ENCODE results near the gene EYA4.
A peak's percentile ranks its signal among the peaks of the same experiment; 100 is the strongest.

EYA4 gene

DNA sequence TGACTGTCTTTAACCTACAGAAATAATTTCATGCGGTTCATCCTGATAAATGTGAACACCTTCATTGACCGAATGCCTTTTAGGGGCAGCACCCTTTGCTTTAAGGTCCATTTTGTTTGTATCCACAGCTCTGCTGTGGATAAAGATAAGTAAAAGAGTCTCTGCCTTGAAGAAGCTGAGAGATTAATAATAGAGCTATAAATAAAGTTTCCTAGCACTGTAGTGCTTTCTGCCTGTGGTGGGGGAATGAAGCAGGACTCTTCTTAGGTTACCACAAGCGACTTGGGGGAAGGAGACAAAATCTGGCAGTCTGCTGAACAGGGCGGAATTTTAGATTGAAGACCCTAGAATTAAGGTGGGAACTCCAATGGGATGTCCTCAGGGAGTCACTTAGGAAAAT, 57.6 kb downstream of the EYA4 start:
- Mint-ChIP-seq H3K27ac (no peak overlapping the region), H3K4me1 (peaks cover 12% of the 10 kb centered on the region), H3K27me3 (ENCODE audit: low read depth, poor library complexity) (peaks cover 4% of the 10 kb centered on the region), H3K9me3 (no peaks in the 10 kb centered on the region), H3K4me3 (no peak overlapping the region), H3K36me3 (ENCODE audit: low read depth) (no peaks in the 10 kb centered on the region)
- TF ChIP-seq, protein P1, sequence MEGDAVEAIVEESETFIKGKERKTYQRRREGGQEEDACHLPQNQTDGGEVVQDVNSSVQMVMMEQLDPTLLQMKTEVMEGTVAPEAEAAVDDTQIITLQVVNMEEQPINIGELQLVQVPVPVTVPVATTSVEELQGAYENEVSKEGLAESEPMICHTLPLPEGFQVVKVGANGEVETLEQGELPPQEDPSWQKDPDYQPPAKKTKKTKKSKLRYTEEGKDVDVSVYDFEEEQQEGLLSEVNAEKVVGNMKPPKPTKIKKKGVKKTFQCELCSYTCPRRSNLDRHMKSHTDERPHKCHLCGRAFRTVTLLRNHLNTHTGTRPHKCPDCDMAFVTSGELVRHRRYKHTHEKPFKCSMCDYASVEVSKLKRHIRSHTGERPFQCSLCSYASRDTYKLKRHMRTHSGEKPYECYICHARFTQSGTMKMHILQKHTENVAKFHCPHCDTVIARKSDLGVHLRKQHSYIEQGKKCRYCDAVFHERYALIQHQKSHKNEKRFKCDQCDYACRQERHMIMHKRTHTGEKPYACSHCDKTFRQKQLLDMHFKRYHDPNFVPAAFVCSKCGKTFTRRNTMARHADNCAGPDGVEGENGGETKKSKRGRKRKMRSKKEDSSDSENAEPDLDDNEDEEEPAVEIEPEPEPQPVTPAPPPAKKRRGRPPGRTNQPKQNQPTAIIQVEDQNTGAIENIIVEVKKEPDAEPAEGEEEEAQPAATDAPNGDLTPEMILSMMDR (IDR thresholded peaks at IDR 0.05): no peak
- DNase-seq: no peak

DNA sequence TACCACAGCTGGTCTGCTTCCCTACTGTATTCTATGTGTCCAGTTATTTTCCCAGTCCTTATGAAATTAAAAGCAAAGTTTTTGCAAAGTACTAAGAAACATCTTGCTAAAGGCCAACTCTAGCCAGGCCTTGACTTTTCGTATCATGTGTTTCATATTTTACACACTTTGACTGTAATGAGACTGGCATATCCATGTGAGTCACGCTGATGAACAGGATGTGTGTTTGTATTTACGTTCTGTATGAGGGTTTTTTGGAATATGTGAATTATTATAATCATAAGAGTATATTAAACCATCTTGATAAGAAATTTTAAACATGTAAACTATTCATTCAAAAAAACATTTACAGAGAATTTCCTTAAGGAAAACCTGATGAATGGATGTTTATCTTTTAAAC, 59.7 kb downstream of the EYA4 start:
- Mint-ChIP-seq H3K4me3 (no peak overlapping the region), H3K27ac (no peak overlapping the region), H3K4me1 (peaks cover 12% of the 10 kb centered on the region), H3K27me3 (ENCODE audit: low read depth, poor library complexity) (peaks cover 4% of the 10 kb centered on the region), H3K9me3 (no peaks in the 10 kb centered on the region), H3K36me3 (ENCODE audit: low read depth) (no peaks in the 10 kb centered on the region)
- no peak for DNase-seq
- TF ChIP-seq, protein P1 (IDR thresholded peaks at IDR 0.05): no peak

DNA sequence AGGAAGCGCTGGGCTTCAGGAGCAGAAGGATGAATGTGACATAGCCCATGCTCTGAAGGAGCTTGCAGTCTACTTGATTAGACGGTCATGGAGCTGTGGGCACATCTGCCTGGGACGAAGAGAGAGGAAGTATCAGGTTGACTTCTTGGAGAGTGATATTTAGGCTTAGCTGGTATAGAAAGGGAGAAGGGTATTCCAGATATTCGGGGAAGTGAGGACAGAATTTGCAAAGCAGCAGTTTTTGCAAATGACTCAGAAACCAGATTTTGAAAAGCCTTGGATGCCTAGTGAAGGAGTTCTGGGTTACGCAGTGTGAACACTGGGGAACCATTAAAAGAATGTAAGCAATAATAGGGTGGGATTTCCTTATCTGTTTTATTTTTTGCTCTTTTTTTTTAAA, 60.7 kb downstream of the EYA4 start:
- Mint-ChIP-seq H3K36me3 (ENCODE audit: low read depth) (no peaks in the 10 kb centered on the region), H3K27me3 (ENCODE audit: low read depth, poor library complexity) (peaks cover 4% of the 10 kb centered on the region), H3K9me3 (no peaks in the 10 kb centered on the region), H3K4me3 (no peak overlapping the region), H3K27ac (peak overlapping the region; percentile 6), H3K4me1 (peaks cover 12% of the 10 kb centered on the region)
- TF ChIP-seq, protein P1 (IDR thresholded peaks at IDR 0.05): no peak
- no peak for DNase-seq

DNA sequence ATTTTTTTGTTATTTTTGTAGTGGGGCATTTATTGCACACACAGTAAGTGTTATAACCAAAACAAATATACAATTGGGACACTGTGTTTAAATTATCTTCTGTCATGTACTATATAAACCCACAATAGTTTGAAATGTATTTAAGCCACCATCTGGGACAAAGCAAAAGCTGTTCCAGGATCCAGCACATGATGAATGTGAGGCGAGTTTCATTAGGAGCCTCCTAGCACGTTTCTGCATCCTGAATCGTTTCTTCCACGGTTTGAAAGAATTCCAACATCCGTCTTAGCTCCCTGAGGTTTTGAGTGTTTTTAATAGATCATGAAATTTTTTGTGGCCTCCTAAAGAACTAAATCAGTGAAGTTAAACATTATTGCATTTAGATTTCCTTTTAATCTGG, 65.8 kb downstream of the EYA4 start:
- peaks cover 2% of the 10 kb centered on the region for H3K4me1 Mint-ChIP-seq
- H3K4me3 Mint-ChIP-seq: no peak overlapping the region
- DNase-seq: no peak
- H3K9me3 Mint-ChIP-seq: peaks cover 10% of the 10 kb centered on the region
- TF ChIP-seq, protein P1 (IDR thresholded peaks at IDR 0.05): no peak
- peaks cover 5% of the 10 kb centered on the region for H3K36me3 Mint-ChIP-seq (ENCODE audit: low read depth)
- no peak overlapping the region for H3K27ac Mint-ChIP-seq
- H3K27me3 Mint-ChIP-seq (ENCODE audit: low read depth, poor library complexity): no peaks in the 10 kb centered on the region

DNA sequence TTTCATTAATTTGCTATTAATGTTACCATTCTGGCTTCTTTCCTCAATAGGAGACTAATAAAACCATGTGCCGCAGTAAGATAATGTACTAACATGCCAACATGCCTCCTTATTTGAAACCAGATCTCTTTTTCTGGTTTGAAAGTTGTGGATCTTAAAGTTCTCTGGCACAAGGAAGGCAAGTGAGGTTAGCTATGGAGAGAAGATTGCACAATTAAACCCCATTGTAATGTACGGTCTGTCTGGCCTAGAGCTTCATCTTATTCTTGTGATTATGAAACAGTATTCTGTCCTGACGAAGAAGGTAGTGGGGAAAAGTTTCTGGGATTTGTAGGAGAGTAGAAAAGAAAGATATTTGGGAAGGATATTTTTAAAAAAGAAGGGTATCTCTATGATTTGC, 68.4 kb downstream of the EYA4 start:
- H3K36me3 Mint-ChIP-seq (ENCODE audit: low read depth): peaks cover 5% of the 10 kb centered on the region
- H3K4me3 Mint-ChIP-seq: no peak overlapping the region
- peaks cover 10% of the 10 kb centered on the region for H3K9me3 Mint-ChIP-seq
- no peaks in the 10 kb centered on the region for H3K27me3 Mint-ChIP-seq (ENCODE audit: low read depth, poor library complexity)
- TF ChIP-seq, protein P1 (IDR thresholded peaks at IDR 0.05): no peak
- H3K4me1 Mint-ChIP-seq: no peaks in the 10 kb centered on the region
- H3K27ac Mint-ChIP-seq: no peak overlapping the region
- DNase-seq: no peak

DNA sequence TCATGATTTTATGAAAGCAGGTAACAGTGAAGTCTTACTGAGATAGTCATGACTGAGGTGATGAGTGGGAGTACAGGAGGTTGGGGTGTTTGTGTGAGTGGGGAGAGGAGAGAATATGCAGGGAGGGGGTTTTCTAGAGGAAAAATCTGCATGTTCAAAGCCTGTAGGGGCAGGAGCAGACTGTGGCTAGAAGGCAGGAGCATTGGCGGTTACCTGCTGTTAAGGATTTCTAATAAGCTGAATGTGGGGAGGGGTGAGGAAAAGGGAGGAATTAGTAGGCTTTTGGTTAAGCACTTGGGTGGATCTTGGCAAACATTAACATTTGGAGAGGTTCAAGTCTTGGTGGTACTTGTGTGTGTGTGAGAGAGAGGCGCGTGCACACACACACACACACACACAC, 70.8 kb downstream of the EYA4 start:
- H3K36me3 Mint-ChIP-seq (ENCODE audit: low read depth): peaks cover 5% of the 10 kb centered on the region
- H3K4me1 Mint-ChIP-seq: peaks cover 5% of the 10 kb centered on the region
- H3K27ac Mint-ChIP-seq: no peak overlapping the region
- H3K27me3 Mint-ChIP-seq (ENCODE audit: low read depth, poor library complexity): peaks cover 2% of the 10 kb centered on the region
- DNase-seq: no peak
- H3K4me3 Mint-ChIP-seq: no peak overlapping the region
- H3K9me3 Mint-ChIP-seq: peaks cover 10% of the 10 kb centered on the region
- TF ChIP-seq, protein P1 (IDR thresholded peaks at IDR 0.05): no peak

Measured in nephron progenitor cell (in vitro differentiated cells).